ENCODE measurements around the gene GYS2. TPM values are rescaled to one million over a fixed set of nuclear protein-coding genes. Genes with fewer than 3 reads are reported as not detected.

The GYS2 gene
- total RNA-seq, 2 donors from 2014 or later, result not detected

DNA sequence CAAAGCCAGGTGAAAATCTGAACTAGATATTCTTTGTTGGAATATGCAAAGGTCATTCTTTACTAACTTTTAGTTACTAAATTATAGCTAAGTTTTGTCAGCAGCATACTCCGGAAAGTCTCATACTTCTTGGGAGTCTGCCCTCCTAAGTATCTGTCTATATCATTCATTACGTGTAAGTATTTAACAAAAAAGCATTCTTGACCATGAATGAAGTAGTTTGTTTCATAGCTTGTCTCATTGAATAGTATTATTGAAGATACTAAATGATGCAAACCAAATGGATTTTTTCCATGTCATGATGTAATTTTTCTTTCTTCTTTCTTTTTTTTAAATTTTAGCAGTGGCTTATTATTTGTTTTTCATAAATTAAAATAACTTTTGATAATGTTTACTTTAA is 88.4 kb downstream of the GYS2 start:
- no peak for DNase-seq
- Histone ChIP-seq H3K4me1 (peaks cover 6% of the 10 kb centered on the region), H3K9me3 (no peaks in the 10 kb centered on the region), H3K27ac (no peak overlapping the region), H3K27me3 (no peaks in the 10 kb centered on the region), H3K36me3 (replicated peaks in 1 of 2; ENCODE audit: insufficient read depth in 1 of 2, low read depth in 2 of 2) (peaks cover 0 to 19% of the 10 kb centered on the region in 2 donors), H3K4me3 (no peak overlapping the region)
- intact Hi-C loops (cut with DNase I), result no loop called here
- TF ChIP-seq, protein P1, sequence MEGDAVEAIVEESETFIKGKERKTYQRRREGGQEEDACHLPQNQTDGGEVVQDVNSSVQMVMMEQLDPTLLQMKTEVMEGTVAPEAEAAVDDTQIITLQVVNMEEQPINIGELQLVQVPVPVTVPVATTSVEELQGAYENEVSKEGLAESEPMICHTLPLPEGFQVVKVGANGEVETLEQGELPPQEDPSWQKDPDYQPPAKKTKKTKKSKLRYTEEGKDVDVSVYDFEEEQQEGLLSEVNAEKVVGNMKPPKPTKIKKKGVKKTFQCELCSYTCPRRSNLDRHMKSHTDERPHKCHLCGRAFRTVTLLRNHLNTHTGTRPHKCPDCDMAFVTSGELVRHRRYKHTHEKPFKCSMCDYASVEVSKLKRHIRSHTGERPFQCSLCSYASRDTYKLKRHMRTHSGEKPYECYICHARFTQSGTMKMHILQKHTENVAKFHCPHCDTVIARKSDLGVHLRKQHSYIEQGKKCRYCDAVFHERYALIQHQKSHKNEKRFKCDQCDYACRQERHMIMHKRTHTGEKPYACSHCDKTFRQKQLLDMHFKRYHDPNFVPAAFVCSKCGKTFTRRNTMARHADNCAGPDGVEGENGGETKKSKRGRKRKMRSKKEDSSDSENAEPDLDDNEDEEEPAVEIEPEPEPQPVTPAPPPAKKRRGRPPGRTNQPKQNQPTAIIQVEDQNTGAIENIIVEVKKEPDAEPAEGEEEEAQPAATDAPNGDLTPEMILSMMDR (IDR thresholded peaks at IDR 0.05), result no peak
- TF ChIP-seq POLR2A (IDR thresholded peaks at IDR 0.05), result no peak
- ATAC-seq, result no peak
- WGBS, 2 donors, result 89 to 97% methylated on average over 2 of the region's 2 CpGs

DNA sequence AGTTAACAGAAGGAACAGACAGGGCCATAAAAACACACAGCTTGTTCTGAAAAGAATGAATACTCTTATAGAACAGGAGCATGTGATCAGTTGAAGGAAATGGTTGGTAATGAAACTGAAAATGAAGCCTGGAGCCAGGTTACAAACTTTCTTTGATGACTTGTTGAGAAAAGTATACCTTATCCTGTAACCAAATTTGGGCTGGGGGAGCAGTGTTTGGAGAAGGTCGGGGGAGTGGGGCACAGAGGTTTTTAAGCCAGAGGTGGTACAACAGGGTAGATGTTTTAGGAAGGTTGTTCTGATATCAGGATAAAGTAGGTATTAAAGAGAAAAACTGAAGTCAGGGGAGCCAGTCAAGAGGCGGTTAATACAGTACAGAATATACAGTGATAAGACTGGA is 94.9 kb downstream of the GYS2 start:
- Histone ChIP-seq H3K4me1 (peaks cover 13% of the 10 kb centered on the region), H3K36me3 (replicated peaks in 1 of 2; ENCODE audit: insufficient read depth in 1 of 2, low read depth in 2 of 2) (peaks cover 0 to 13% of the 10 kb centered on the region in 2 donors), H3K27me3 (no peaks in the 10 kb centered on the region), H3K9me3 (no peaks in the 10 kb centered on the region), H3K27ac (no peak overlapping the region), H3K4me3 (no peak overlapping the region)
- intact Hi-C loops (cut with DNase I), result no loop called here
- TF ChIP-seq POLR2A (IDR thresholded peaks at IDR 0.05), result no peak
- TF ChIP-seq, protein P1 (IDR thresholded peaks at IDR 0.05), result no peak
- 42 to 46% methylated on average over 2 of the region's 2 CpGs for WGBS, 2 donors
- DNase-seq, result no peak
- ATAC-seq, result no peak

DNA sequence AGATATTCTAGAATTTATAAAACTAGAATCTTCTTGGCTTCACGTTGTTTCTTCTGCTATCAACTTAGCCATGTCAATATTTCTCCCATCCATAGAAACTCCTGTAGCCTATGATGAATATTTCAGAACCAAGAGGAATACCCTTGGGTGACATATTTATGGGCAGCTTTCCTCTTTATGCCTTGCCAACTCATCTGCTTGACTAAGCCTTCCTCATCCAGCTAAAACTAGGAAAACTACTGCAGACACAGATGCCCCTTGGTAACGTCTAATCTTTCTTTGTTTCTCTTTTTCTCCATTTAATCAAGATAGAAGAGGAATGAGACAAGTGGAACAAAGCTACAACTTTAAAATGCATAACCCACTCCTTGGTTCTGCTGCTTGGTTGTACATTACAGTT is 96.8 kb downstream of the GYS2 start:
- H3K4me3 ChIP-seq, result no peak overlapping the region
- H3K36me3 ChIP-seq (replicated peaks in 1 of 2; ENCODE audit: insufficient read depth in 1 of 2, low read depth in 2 of 2), result peaks cover 0 to 5% of the 10 kb centered on the region in 2 donors
- no peak for DNase-seq
- intact Hi-C loops (cut with DNase I), result no loop called here
- WGBS, 2 donors, result 72 to 73% methylated on average over 2 of the region's 2 CpGs
- H3K4me1 ChIP-seq, result peaks cover 33% of the 10 kb centered on the region
- no peak for TF ChIP-seq POLR2A (IDR thresholded peaks at IDR 0.05)
- TF ChIP-seq, protein P1 (IDR thresholded peaks at IDR 0.05), result no peak
- H3K9me3 ChIP-seq, result no peaks in the 10 kb centered on the region
- H3K27me3 ChIP-seq, result no peaks in the 10 kb centered on the region
- no peak overlapping the region for H3K27ac ChIP-seq
- ATAC-seq, result no peak

DNA sequence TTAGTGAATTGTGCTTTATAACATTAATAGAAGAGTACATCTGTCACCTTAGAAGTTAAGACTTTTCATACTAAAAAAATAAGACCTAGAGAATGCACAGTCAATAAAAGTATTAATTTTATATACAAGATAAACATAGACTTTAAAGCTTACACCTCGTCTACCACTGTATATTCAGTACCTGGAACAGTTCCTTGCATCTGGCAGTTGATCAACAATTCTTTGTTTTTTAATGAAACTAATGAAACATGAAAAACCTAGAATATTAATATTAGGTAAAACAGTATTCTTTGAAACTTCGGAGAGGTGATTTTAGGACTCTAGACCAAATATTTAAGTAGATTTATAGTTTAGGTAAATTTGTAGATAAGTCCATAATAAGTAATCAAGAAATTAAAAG is 98.8 kb downstream of the GYS2 start:
- intact Hi-C loops (cut with DNase I), result no loop called here
- Histone ChIP-seq H3K36me3 (replicated peaks in 1 of 2; ENCODE audit: insufficient read depth in 1 of 2, low read depth in 2 of 2) (peaks cover 0 to 3% of the 10 kb centered on the region in 2 donors), H3K27me3 (no peaks in the 10 kb centered on the region), H3K4me1 (peaks cover 35% of the 10 kb centered on the region), H3K4me3 (no peak overlapping the region), H3K27ac (no peak overlapping the region), H3K9me3 (no peaks in the 10 kb centered on the region)
- DNase-seq (no peak), ATAC-seq (no peak)
- TF ChIP-seq, protein P1 (IDR thresholded peaks at IDR 0.05), result no peak
- no peak for TF ChIP-seq POLR2A (IDR thresholded peaks at IDR 0.05)
- WGBS, 2 donors, result 22 to 31% methylated on average over 2 of the region's 2 CpGs

DNA sequence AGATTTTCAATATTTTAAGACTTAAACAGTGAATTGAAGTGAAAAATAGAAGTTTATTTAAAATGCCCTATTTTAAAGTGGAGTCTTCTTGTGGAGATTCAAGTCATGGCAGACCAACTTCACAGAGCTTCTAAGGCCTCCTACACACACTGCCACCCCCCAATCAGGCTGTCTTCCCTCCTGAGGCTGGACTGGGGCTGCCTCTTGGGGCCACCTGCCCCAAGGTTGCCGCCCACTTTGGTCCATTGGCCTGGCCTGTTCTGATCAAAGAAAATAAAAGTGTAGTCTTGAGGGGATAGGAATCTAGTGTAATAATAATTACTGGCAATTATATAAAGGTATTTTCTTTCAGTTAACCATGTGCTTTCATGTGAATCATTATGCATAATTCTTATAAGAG is 101.8 kb downstream of the GYS2 start:
- no peaks in the 10 kb centered on the region for H3K27me3 ChIP-seq
- H3K36me3 ChIP-seq (replicated peaks in 1 of 2; ENCODE audit: insufficient read depth in 1 of 2, low read depth in 2 of 2), result no peaks in the 10 kb centered on the region
- 70 to 78% methylated on average over 1 of the region's 1 CpG for WGBS, 2 donors
- H3K4me3 ChIP-seq, result no peak overlapping the region
- peaks cover 43% of the 10 kb centered on the region for H3K4me1 ChIP-seq
- TF ChIP-seq, protein P1 (IDR thresholded peaks at IDR 0.05), result no peak
- H3K9me3 ChIP-seq, result no peaks in the 10 kb centered on the region
- DNase-seq, result no peak
- intact Hi-C loops (cut with DNase I), result no loop called here
- H3K27ac ChIP-seq, result no peak overlapping the region
- ATAC-seq, result no peak

All from body of pancreas (tissue), 4 donors.